Keratinocyte (primary cell): ENCODE data around the gene INHBE.

Experiments used
- CTCF ChIP-seq, 3 experiments: IDR thresholded peaks in 1 of 3; conservative IDR thresholded peaks in 1 of 3; optimal IDR thresholded peaks in 1 of 3; 2 replicates in 2 of 3; 3 replicates in 1 of 3; pipeline versions ENCODE3 to v1.5.1; 2011; ENCODE audit warnings: low read length in 3 of 3, mild to moderate bottlenecking in 3 of 3, moderate library complexity in 2 of 3, control low read depth in 1 of 3, inconsistent platforms in 1 of 3; ENCODE audit not compliant: insufficient read depth in 2 of 3; ENCODE audit errors: extremely low read depth in 1 of 3
- EZH2 ChIP-seq: IDR thresholded peaks from one replicate; pipeline ENCODE4 v1.6.1; 2012; ENCODE audit warnings: inconsistent platforms, mild to moderate bottlenecking, low read length, moderate library complexity

GRCh38 chr12:57473886-57474285 is 18.8 kb downstream of the INHBE start:
- no peak for TF ChIP-seq CTCF (optimal IDR thresholded peaks at IDR 0.05 in 1 of 3, IDR thresholded peaks at IDR 0.05 in 1 of 3, conservative IDR thresholded peaks at IDR 0.05 in 1 of 3; ENCODE audit: extremely low read depth in 1 of 3, insufficient read depth in 2 of 3, low read length in 3 of 3)
- no peak for TF ChIP-seq EZH2
